ENCODE measurements around the gene P2RX3.

GRCh38 chr11:57348636-57349313 lies 10.6 kb downstream of the P2RX3 start:
- TF ChIP-seq POLR2A (IDR thresholded peaks at IDR 0.05): no peak
- no peak for TF ChIP-seq CTCF (IDR thresholded peaks at IDR 0.05 in 4 of 5, conservative IDR thresholded peaks at IDR 0.05 in 1 of 5)

Data from gastrocnemius medialis (tissue), 4 donors.